ENCODE data around the gene SULT1A1. TPM values are rescaled to one million over a fixed set of nuclear protein-coding genes. Genes with fewer than 3 reads are reported as not detected.

Gene SULT1A1
- total and polyA plus RNA-seq, 2 of the 4 experiments (the other 2 are of a cell fraction), result 1.2 to 1.6 TPM

DNA sequence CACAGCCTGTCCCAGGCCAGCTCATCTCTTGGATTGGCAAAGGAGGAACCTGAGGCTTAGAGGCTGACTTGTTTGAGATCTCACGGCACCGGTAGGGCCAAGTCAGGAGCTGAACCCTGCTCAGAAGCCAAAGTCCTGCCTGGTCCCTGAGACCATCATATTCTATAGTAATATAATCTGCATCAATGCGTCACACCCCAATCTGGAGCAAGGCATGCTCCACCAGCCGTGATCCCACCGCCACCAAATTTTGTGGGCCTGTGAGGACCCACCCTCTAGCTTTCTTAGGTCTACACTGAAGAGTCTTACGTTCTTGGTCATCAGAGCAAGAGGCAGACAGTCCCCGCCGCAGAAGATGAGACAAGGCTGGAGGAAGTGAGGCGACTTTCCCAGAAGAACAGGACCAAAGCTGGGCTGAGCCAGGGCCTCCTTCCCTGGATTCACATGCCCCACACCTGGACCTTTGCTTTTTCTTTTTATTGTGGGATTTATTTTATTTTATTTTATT is 2.7 kb downstream of the SULT1A1 start:
- H4K5ac ChIP-seq (ENCODE audit: low read depth, low read length), result no peak overlapping the region
- DNase-seq, result no peak
- TF ChIP-seq RFX5 (IDR thresholded peaks at IDR 0.05; ENCODE audit: low read depth, low read length), result no peak
- no peak for TF ChIP-seq CHD1 (IDR thresholded peaks at IDR 0.05; ENCODE audit: low read depth, low read length)
- TF ChIP-seq CEBPB (IDR thresholded peaks at IDR 0.05; ENCODE audit: low read depth, low read length), result no peak
- no peak for TF ChIP-seq NFE2L2 (IDR thresholded peaks at IDR 0.05; ENCODE audit: low read depth, low read length)
- TF ChIP-seq RAD21 (IDR thresholded peaks at IDR 0.05; ENCODE audit: low read length), result no peak
- TF ChIP-seq BHLHE40 (IDR thresholded peaks at IDR 0.05; ENCODE audit: low read depth, low read length), result no peak
- TF ChIP-seq MXI1 (IDR thresholded peaks at IDR 0.05; ENCODE audit: borderline replicate concordance, low read depth, low read length), result no peak
- no peak for TF ChIP-seq SMC3 (IDR thresholded peaks at IDR 0.05; ENCODE audit: low read depth, low read length)
- TF ChIP-seq POLR2A (IDR thresholded peaks at IDR 0.05; ENCODE audit: low read depth, low read length), result no peak
- TF ChIP-seq MAZ (IDR thresholded peaks at IDR 0.05; ENCODE audit: borderline replicate concordance, low read depth, low read length), result no peak
- TF ChIP-seq, protein P1, sequence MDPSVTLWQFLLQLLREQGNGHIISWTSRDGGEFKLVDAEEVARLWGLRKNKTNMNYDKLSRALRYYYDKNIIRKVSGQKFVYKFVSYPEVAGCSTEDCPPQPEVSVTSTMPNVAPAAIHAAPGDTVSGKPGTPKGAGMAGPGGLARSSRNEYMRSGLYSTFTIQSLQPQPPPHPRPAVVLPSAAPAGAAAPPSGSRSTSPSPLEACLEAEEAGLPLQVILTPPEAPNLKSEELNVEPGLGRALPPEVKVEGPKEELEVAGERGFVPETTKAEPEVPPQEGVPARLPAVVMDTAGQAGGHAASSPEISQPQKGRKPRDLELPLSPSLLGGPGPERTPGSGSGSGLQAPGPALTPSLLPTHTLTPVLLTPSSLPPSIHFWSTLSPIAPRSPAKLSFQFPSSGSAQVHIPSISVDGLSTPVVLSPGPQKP (IDR thresholded peaks at IDR 0.05; ENCODE audit: borderline replicate concordance, low read depth, low read length), result no peak
- TF ChIP-seq, protein P2, sequence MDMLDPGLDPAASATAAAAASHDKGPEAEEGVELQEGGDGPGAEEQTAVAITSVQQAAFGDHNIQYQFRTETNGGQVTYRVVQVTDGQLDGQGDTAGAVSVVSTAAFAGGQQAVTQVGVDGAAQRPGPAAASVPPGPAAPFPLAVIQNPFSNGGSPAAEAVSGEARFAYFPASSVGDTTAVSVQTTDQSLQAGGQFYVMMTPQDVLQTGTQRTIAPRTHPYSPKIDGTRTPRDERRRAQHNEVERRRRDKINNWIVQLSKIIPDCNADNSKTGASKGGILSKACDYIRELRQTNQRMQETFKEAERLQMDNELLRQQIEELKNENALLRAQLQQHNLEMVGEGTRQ (IDR thresholded peaks at IDR 0.05; ENCODE audit: low read depth, low read length), result no peak
- no peak overlapping the region for H3K14ac ChIP-seq (replicated peaks; ENCODE audit: low read depth, low read length)
- in situ Hi-C loops (cut with MboI; ENCODE audit: low sequenced_read_pairs), result loop anchor here (10.0 kb wide), 1 partner anchor 312 kb away; the partner anchor contains the start of gene SBK1
- ChIA-PET CTCF (no interaction called here), POLR2A (ENCODE audit: unreplicated experiment) (interaction anchor here (0.6 kb wide), 1 partner anchor 23 kb away, joined by 7 read pairs; no protein-coding TSS in a partner anchor)
- dilution Hi-C loops (cut with HindIII; ENCODE audit: low sequenced_read_pairs, unreplicated experiment), result no loop called here
- H2AK5ac ChIP-seq (ENCODE audit: low read depth, low read length), result no peak overlapping the region
- no peak overlapping the region for H3K18ac ChIP-seq (ENCODE audit: low read depth, low read length)
- H3K4ac ChIP-seq (ENCODE audit: low read depth, low read length), result no peak overlapping the region
- H3K36me3 ChIP-seq (ENCODE audit: control insufficient read depth, insufficient read depth, low read length), result no peaks in the 10 kb centered on the region
- no peak overlapping the region for H4K91ac ChIP-seq (ENCODE audit: insufficient read depth, low read depth, low read length)
- no peak overlapping the region for H4K8ac ChIP-seq (ENCODE audit: low read depth in 2 of 2, low read length in 2 of 2)
- H2BK5ac ChIP-seq (ENCODE audit: low read depth, low read length, poor library complexity, severe bottlenecking), result no peak overlapping the region
- no peaks in the 10 kb centered on the region; the same call in 1 of the 2 replicates for H3K4me1 ChIP-seq (ENCODE audit: control insufficient read depth, insufficient read depth, low read length)
- no peak overlapping the region for H2BK15ac ChIP-seq (ENCODE audit: low read depth, low read length)
- no peak overlapping the region for H2AFZ ChIP-seq (replicated peaks; ENCODE audit: low read length, poor library complexity)
- H3K27ac ChIP-seq (ENCODE audit: insufficient read depth, low read length), result no peak overlapping the region
- H2BK120ac ChIP-seq (ENCODE audit: low read depth, low read length), result no peak overlapping the region
- H3K9me3 ChIP-seq (ENCODE audit: control insufficient read depth, insufficient read depth, low read length), result no peaks in the 10 kb centered on the region
- H3K9ac ChIP-seq (ENCODE audit: low read depth, low read length), result no peak overlapping the region
- no peak overlapping the region for H2BK20ac ChIP-seq (ENCODE audit: low read depth, low read length)
- peaks cover 46% of the 10 kb centered on the region for H3K27me3 ChIP-seq (ENCODE audit: control insufficient read depth, insufficient read depth, low read length)
- intact Hi-C loops (cut with micrococcal nuclease), result no loop called here
- H3K23ac ChIP-seq (ENCODE audit: low read depth, low read length), result no peak overlapping the region
- H4K20me1 ChIP-seq (ENCODE audit: insufficient read depth, low read length), result no peaks in the 10 kb centered on the region
- BruUV-seq (replicated peaks), result no TSS peak
- no peak overlapping the region for H3K4me2 ChIP-seq (ENCODE audit: low read depth, low read length)
- H2AK9ac ChIP-seq (replicated peaks; ENCODE audit: low read depth, low read length, poor library complexity), result no peak overlapping the region
- H3K4me3 ChIP-seq (ENCODE audit: insufficient read depth, low read depth, low read length), result no peak overlapping the region
- H3K79me1 ChIP-seq (ENCODE audit: low read depth in 1 of 2, low read length in 2 of 2), result no peaks in the 10 kb centered on the region
- H3K9me1 ChIP-seq (ENCODE audit: insufficient read depth, low read length), result no peaks in the 10 kb centered on the region
- WGBS, 2 experiments (ENCODE audit: extremely low coverage in 2 of 2, insufficient read length in 1 of 2), result 96% methylated on average over 4 of the region's 9 CpGs; no CpG with 5 or more reads in 1 of the 2 experiments
- no peak overlapping the region for H3K56ac ChIP-seq (ENCODE audit: extremely low read depth, insufficient read depth, low read length)
- ATAC-seq (ENCODE audit: low read depth), result no peak

All from IMR-90 (cell line).